Measurements from ENCODE around the gene LTBP1. TPM values are rescaled to one million over a fixed set of nuclear protein-coding genes. Genes with fewer than 3 reads are reported as not detected.

Gene LTBP1
- total RNA-seq, 6 experiments from 2014 or later = 260 to 409 (median 335) TPM

GRCh38 chr2:33375054-33375453, 428.3 kb downstream of the LTBP1 start:
- peak overlapping the region; percentile 15 for H3K4me3 Mint-ChIP-seq
- H3K27me3 Mint-ChIP-seq (ENCODE audit: insufficient read depth) = peaks cover 5% of the 10 kb centered on the region
- peaks cover 59% of the 10 kb centered on the region for H3K4me1 Mint-ChIP-seq (ENCODE audit: low read depth)
- TF ChIP-seq, protein P1, sequence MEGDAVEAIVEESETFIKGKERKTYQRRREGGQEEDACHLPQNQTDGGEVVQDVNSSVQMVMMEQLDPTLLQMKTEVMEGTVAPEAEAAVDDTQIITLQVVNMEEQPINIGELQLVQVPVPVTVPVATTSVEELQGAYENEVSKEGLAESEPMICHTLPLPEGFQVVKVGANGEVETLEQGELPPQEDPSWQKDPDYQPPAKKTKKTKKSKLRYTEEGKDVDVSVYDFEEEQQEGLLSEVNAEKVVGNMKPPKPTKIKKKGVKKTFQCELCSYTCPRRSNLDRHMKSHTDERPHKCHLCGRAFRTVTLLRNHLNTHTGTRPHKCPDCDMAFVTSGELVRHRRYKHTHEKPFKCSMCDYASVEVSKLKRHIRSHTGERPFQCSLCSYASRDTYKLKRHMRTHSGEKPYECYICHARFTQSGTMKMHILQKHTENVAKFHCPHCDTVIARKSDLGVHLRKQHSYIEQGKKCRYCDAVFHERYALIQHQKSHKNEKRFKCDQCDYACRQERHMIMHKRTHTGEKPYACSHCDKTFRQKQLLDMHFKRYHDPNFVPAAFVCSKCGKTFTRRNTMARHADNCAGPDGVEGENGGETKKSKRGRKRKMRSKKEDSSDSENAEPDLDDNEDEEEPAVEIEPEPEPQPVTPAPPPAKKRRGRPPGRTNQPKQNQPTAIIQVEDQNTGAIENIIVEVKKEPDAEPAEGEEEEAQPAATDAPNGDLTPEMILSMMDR (IDR thresholded peaks at IDR 0.05) = no peak
- H3K36me3 Mint-ChIP-seq (ENCODE audit: low read depth) = peaks cover 41% of the 10 kb centered on the region
- no peaks in the 10 kb centered on the region for H3K9me3 Mint-ChIP-seq
- peak; percentile 48 for DNase-seq
- peak overlapping the region; percentile 57 for H3K27ac Mint-ChIP-seq

- H3K9me3 Mint-ChIP-seq = no peaks in the 10 kb centered on the region
- TF ChIP-seq, protein P1 (IDR thresholded peaks at IDR 0.05) = no peak
- H3K4me3 Mint-ChIP-seq = no peak overlapping the region
- H3K4me1 Mint-ChIP-seq (ENCODE audit: low read depth) = peaks cover 59% of the 10 kb centered on the region
- H3K27ac Mint-ChIP-seq = peak overlapping the region; percentile 4; the same call in 1 of the 2 replicates
- H3K27me3 Mint-ChIP-seq (ENCODE audit: insufficient read depth) = peaks cover 5% of the 10 kb centered on the region
- H3K36me3 Mint-ChIP-seq (ENCODE audit: low read depth) = peaks cover 35% of the 10 kb centered on the region
- no peak for DNase-seq
Observed at GRCh38 chr2:33377048-33377447, 430.3 kb downstream of the LTBP1 start.

DNA sequence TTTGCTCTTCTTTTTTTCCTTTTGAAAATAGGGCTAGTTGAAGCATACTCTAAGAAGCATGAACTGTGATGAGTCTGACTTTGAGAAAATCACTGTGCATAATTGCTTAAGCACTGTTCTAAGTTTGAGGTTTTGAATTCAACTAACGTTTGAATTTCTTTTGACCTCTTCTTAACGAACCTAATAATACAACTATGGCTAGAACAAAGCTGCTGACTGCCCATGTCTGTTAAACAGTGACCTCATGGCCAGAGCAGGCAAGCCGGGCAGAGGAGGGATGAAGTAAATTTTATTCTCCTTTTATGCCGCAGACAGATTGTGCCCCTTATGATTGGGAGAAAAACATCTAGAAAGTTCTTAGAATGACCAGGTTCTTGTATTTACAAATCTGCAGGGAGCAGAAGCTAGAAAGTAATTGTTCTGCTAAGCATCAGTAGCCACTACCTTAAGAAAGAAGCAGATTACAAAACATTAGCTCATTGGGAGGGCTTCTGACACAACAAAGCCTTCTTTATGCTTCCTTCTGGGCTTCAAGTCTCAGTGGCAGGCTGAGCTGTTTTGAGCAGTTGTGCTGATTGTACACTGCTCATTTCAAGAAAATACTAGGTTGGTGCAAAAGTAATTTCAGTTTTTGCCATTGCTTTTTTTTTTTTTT, 431.9 kb downstream of the LTBP1 start:
- peaks cover 50% of the 10 kb centered on the region for H3K4me1 Mint-ChIP-seq (ENCODE audit: low read depth)
- no peak for DNase-seq
- peak overlapping the region; percentile 45; the same call in 1 of the 2 replicates for H3K27ac Mint-ChIP-seq
- peaks cover 5% of the 10 kb centered on the region for H3K27me3 Mint-ChIP-seq (ENCODE audit: insufficient read depth)
- no peaks in the 10 kb centered on the region for H3K9me3 Mint-ChIP-seq
- TF ChIP-seq, protein P1 (IDR thresholded peaks at IDR 0.05) = no peak
- no peak overlapping the region for H3K4me3 Mint-ChIP-seq
- H3K36me3 Mint-ChIP-seq (ENCODE audit: low read depth) = peaks cover 35% of the 10 kb centered on the region

GRCh38 chr2:33380001-33380609, 433.4 kb downstream of the LTBP1 start:
- H3K4me1 Mint-ChIP-seq (ENCODE audit: low read depth) = peaks cover 45% of the 10 kb centered on the region
- TF ChIP-seq, protein P1 (IDR thresholded peaks at IDR 0.05) = peak; percentile 85
- H3K9me3 Mint-ChIP-seq = no peaks in the 10 kb centered on the region
- no peak overlapping the region for H3K4me3 Mint-ChIP-seq
- H3K27me3 Mint-ChIP-seq (ENCODE audit: insufficient read depth) = peaks cover 5% of the 10 kb centered on the region
- no peak for DNase-seq
- H3K27ac Mint-ChIP-seq = no peak overlapping the region
- H3K36me3 Mint-ChIP-seq (ENCODE audit: low read depth) = peaks cover 25% of the 10 kb centered on the region

DNA sequence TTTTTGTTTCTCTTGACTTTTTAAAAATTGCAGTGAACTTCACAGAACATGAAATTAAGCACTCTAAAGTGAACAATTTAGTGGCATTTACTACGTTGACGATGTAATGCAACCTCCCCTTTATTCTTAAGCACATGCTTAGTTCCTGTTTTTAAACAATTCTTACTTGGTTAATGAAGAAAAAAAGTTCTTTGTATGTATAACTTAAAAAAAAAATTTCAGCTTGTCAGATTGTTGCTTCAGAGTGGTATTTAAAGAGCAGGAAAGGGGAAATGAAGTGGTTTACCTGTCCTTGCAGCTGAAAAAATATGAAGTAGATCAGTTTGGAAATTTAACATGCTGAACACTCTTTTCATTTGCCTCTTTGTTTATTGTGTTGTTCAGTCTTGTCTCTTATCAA, 434.0 kb downstream of the LTBP1 start:
- H3K4me1 Mint-ChIP-seq (ENCODE audit: low read depth) = peaks cover 45% of the 10 kb centered on the region
- no peaks in the 10 kb centered on the region for H3K9me3 Mint-ChIP-seq
- H3K4me3 Mint-ChIP-seq = no peak overlapping the region
- no peak for DNase-seq
- TF ChIP-seq, protein P1 (IDR thresholded peaks at IDR 0.05) = no peak
- H3K27me3 Mint-ChIP-seq (ENCODE audit: insufficient read depth) = peaks cover 4% of the 10 kb centered on the region
- no peak overlapping the region for H3K27ac Mint-ChIP-seq
- H3K36me3 Mint-ChIP-seq (ENCODE audit: low read depth) = peaks cover 30% of the 10 kb centered on the region

Measured in HFFc6 (cell line).